GM04503 (cell line): ENCODE data around the gene BDH1.
"Not testable (repeated sequence)": the region's sequence is repeated elsewhere in the genome, so short reads cannot be mapped to it uniquely, and the experiment has no call there.

Source experiments
- DNase-seq: peaks from one replicate; pipeline ENCODE4 v3.0.0-alpha.2; 2012; ENCODE audit warnings: low read depth

The BDH1 gene

GRCh38 chr3:197577366-197578074 lies 21.8 kb upstream of the BDH1 start:
- no peak for DNase-seq

- DNase-seq: no peak
Observed at GRCh38 chr3:197576838-197577237, 21.1 kb upstream of the BDH1 start.

GRCh38 chr3:197575362-197575761 lies 19.6 kb upstream of the BDH1 start:
- DNase-seq: no peak

- DNase-seq: not testable (repeated sequence)
Observed at GRCh38 chr3:197574396-197574991, 18.7 kb upstream of the BDH1 start.

- no peak for DNase-seq
Observed at GRCh38 chr3:197573048-197573767, 17.4 kb upstream of the BDH1 start.

GRCh38 chr3:197571880-197572172 lies 16.1 kb upstream of the BDH1 start:
- not testable (repeated sequence) for DNase-seq

GRCh38 chr3:197571074-197571879 lies 15.5 kb upstream of the BDH1 start:
- not testable (repeated sequence) for DNase-seq

- not testable (repeated sequence) for DNase-seq
Observed at GRCh38 chr3:197569433-197569832, 13.7 kb upstream of the BDH1 start.

GRCh38 chr3:197567904-197568681 lies 12.3 kb upstream of the BDH1 start:
- no peak for DNase-seq

GRCh38 chr3:197566155-197566554 lies 10.4 kb upstream of the BDH1 start:
- not testable (repeated sequence) for DNase-seq

- DNase-seq: no peak
Observed at GRCh38 chr3:197564097-197564843, 8.5 kb upstream of the BDH1 start.

- DNase-seq: no peak
Observed at GRCh38 chr3:197562398-197563251, 6.9 kb upstream of the BDH1 start.

GRCh38 chr3:197561926-197562325 lies 6.2 kb upstream of the BDH1 start:
- DNase-seq: no peak

- DNase-seq: no peak
Observed at GRCh38 chr3:197559651-197560050, 3.9 kb upstream of the BDH1 start.

GRCh38 chr3:197554562-197555280 lies 1.0 kb downstream of the BDH1 start:
- DNase-seq: peak; percentile 74

- DNase-seq: no peak
Observed at GRCh38 chr3:197554196-197554561, 1.6 kb downstream of the BDH1 start.

- no peak for DNase-seq
Observed at GRCh38 chr3:197552198-197552597, 3.6 kb downstream of the BDH1 start.

- no peak for DNase-seq
Observed at GRCh38 chr3:197550489-197550888, 5.3 kb downstream of the BDH1 start.

GRCh38 chr3:197549261-197549885 lies 6.4 kb downstream of the BDH1 start:
- no peak for DNase-seq
